Thoracic aorta (tissue), 2 donors: ENCODE measurements around the gene SLX9. TPM values are rescaled to one million over a fixed set of nuclear protein-coding genes. Genes with fewer than 3 reads are reported as not detected.

Experiments used
- ATAC-seq: fragments of 150-250 bp; one replicate; pipeline ENCODE4 v1.8.0; 2017; ENCODE audit warnings: low read depth; ENCODE audit not compliant: insufficient number of reproducible peaks, low FRiP score
- DNase-seq: peaks from one replicate; pipeline ENCODE4 v3.0.0-alpha.2; 2020; ENCODE audit warnings: low spot score
- H3K27ac ChIP-seq, 2 donors: fragments of 200-600 bp; sonication (generic); 1 replicate in 1 of 2; 2 replicates in 1 of 2; pipeline ENCODE4 v1.5.1; 2016; ENCODE audit warnings: mild to moderate bottlenecking in 2 of 2, moderate library complexity in 2 of 2
- H3K27me3 ChIP-seq: fragments of 200-600 bp; sonication (generic); replicated peaks from 2 replicates; pipeline ENCODE4 v1.6.0; 2016; ENCODE audit warnings: mild to moderate bottlenecking; ENCODE audit not compliant: insufficient read depth
- H3K36me3 ChIP-seq: fragments of 200-600 bp; sonication (generic); one replicate; pipeline ENCODE4 v1.5.1; 2016
- H3K4me1 ChIP-seq, 2 donors: fragments of 200-600 bp; sonication (generic); 1 replicate in 1 of 2; 2 replicates in 1 of 2; pipeline versions ENCODE4 v1.5.1 to v1.6.0; 2016; ENCODE audit warnings: low read depth in 2 of 2, mild to moderate bottlenecking in 1 of 2; ENCODE audit not compliant: control insufficient read depth in 1 of 2
- H3K4me3 ChIP-seq: fragments of 200-600 bp; sonication (generic); 2 replicates; pipeline ENCODE4 v1.5.1; 2016; ENCODE audit warnings: mild to moderate bottlenecking
- H3K9me3 ChIP-seq: fragments of 200-600 bp; sonication (generic); 2 replicates; pipeline ENCODE4 v1.5.1; 2016
- total RNA-seq, 2 donors: library from RNA; depleted of rRNA; stranded (reverse); fragments of >200 nt; gene quantifications; one replicate each; pipeline versions ENCODE4 v1.1.0 to v1.2.3, GENCODE V29; 2016
- TF ChIP-seq, protein P1 (sequence below): fragments of 200-600 bp; sonication (generic); IDR thresholded peaks from one replicate; pipeline ENCODE4 v1.5.1; 2019; ENCODE audit warnings: antibody characterized with exemption

The SLX9 gene
- total RNA-seq, 2 donors from 2014 or later: 5.9 to 10.6 TPM

GRCh38 chr21:44892536-44893277 is 47.1 kb upstream of the SLX9 start:
- DNase-seq: no peak
- no peak overlapping the region for H3K27ac ChIP-seq
- H3K9me3 ChIP-seq: no peaks in the 10 kb centered on the region
- H3K36me3 ChIP-seq: no peaks in the 10 kb centered on the region
- TF ChIP-seq, protein P1, sequence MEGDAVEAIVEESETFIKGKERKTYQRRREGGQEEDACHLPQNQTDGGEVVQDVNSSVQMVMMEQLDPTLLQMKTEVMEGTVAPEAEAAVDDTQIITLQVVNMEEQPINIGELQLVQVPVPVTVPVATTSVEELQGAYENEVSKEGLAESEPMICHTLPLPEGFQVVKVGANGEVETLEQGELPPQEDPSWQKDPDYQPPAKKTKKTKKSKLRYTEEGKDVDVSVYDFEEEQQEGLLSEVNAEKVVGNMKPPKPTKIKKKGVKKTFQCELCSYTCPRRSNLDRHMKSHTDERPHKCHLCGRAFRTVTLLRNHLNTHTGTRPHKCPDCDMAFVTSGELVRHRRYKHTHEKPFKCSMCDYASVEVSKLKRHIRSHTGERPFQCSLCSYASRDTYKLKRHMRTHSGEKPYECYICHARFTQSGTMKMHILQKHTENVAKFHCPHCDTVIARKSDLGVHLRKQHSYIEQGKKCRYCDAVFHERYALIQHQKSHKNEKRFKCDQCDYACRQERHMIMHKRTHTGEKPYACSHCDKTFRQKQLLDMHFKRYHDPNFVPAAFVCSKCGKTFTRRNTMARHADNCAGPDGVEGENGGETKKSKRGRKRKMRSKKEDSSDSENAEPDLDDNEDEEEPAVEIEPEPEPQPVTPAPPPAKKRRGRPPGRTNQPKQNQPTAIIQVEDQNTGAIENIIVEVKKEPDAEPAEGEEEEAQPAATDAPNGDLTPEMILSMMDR: peak; percentile 88
- H3K4me1 ChIP-seq: no peaks in the 10 kb centered on the region
- H3K4me3 ChIP-seq: no peak overlapping the region
- ATAC-seq: no peak
- H3K27me3 ChIP-seq: no peaks in the 10 kb centered on the region

DNA sequence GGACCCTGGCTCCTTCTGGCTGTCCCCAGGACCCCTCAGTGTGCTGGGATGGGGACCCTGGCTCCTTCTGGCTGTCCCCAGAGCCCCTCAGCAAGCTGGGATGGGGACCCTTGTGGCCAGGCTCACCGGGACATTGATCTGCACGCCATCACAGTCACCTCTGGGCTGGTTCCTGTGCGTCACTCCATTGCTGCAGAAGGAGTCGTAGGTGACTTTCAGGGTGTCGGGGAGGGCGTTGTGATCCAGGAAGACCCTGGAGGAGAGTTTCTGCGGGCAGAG is 46.6 kb upstream of the SLX9 start:
- Histone ChIP-seq H3K9me3 (no peaks in the 10 kb centered on the region), H3K27ac (no peak overlapping the region), H3K27me3 (no peaks in the 10 kb centered on the region), H3K4me3 (no peak overlapping the region), H3K4me1 (no peaks in the 10 kb centered on the region), H3K36me3 (no peaks in the 10 kb centered on the region)
- DNase-seq (no peak), ATAC-seq (no peak)
- TF ChIP-seq, protein P1: no peak

GRCh38 chr21:44893948-44894656 is 45.7 kb upstream of the SLX9 start:
- H3K4me1 ChIP-seq: no peaks in the 10 kb centered on the region
- no peaks in the 10 kb centered on the region for H3K36me3 ChIP-seq
- H3K4me3 ChIP-seq: no peak overlapping the region
- no peak for DNase-seq
- no peak overlapping the region for H3K27ac ChIP-seq
- no peaks in the 10 kb centered on the region for H3K27me3 ChIP-seq
- no peak for ATAC-seq
- TF ChIP-seq, protein P1: no peak
- H3K9me3 ChIP-seq: no peaks in the 10 kb centered on the region

GRCh38 chr21:44894687-44895302 is 45.0 kb upstream of the SLX9 start:
- no peaks in the 10 kb centered on the region for H3K36me3 ChIP-seq
- H3K9me3 ChIP-seq: no peaks in the 10 kb centered on the region
- no peak overlapping the region for H3K4me3 ChIP-seq
- no peak overlapping the region for H3K27ac ChIP-seq
- TF ChIP-seq, protein P1: no peak
- no peak for DNase-seq
- ATAC-seq: no peak
- no peaks in the 10 kb centered on the region for H3K4me1 ChIP-seq
- H3K27me3 ChIP-seq: no peaks in the 10 kb centered on the region

DNA sequence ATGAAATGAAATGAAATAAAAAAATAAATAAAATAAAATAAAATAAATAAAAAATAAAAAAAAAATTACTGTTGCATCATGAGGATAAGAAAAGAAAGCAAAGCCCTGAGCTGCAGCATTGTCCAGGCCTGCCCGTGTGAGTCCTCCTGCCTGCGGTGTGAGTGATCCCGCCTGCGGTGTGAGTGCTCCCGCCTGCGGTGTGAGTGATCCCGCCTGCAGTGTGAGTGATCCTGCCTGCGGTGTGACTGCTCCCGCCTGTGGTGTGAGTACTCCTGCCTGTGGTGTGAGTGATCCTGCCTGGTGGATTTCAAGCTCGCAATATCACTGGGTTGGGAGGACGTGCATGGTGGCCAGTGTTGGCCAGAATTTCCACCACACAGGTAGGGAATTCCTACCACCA is 44.0 kb upstream of the SLX9 start:
- Histone ChIP-seq H3K27ac (no peak overlapping the region), H3K9me3 (no peaks in the 10 kb centered on the region), H3K4me3 (no peak overlapping the region), H3K36me3 (no peaks in the 10 kb centered on the region), H3K4me1 (no peaks in the 10 kb centered on the region), H3K27me3 (no peaks in the 10 kb centered on the region)
- DNase-seq (no peak), ATAC-seq (no peak)
- TF ChIP-seq, protein P1: no peak
